ENCODE data around the gene PSIP1. TPM values are rescaled to one million over a fixed set of nuclear protein-coding genes. Genes with fewer than 3 reads are reported as not detected.

Gene PSIP1
- total RNA-seq, 2 donors from 2014 or later: 226 to 257 TPM

DNA sequence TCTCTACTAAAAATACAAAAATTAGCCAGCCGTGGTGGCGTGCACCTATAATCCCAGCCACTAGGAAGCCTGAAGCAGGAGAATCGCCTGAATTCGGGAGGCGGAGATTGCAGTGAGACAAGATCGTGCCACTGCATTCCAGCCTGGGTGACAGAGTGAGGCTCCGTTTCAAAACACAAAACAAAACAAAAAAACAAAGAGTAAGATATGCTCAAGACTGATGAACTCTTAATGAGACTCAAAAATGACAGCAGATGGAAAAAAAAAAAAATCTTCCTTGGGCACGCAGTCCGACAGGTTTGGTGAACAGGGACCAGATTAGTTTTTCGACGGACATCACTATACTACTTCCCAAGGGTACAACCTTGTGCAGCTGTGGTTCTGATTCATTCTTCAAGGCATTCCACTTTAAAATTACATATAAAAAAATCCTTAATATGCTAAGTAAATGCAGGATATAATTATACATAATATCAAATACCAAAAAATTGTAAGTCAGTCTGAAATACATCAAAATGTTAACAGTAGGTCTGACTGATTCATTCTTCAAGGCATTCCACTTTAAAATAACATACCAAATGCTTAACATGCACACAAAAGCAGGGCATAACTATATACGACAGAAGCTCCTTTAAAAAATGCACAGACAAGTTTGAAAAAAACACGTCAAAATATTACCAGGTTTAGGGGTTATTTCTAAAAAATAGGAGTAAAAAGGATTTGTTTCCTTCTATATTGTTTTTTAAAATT is 12.3 kb downstream of the PSIP1 start:
- no peak overlapping the region for H3K4me3 Mint-ChIP-seq
- Histone ChIP-seq H3K9me3 (ENCODE audit: control insufficient read depth, low read length) (peaks cover 25% of the 10 kb centered on the region), H3K27ac (ENCODE audit: low read depth, low read length) (no peak overlapping the region), H3K9ac (ENCODE audit: extremely low read depth, low read length, poor library complexity, severe bottlenecking) (no peak overlapping the region), H3K27me3 (ENCODE audit: control insufficient read depth, insufficient read depth, low read length, poor library complexity, severe bottlenecking) (no peaks in the 10 kb centered on the region), H3K4me3 (ENCODE audit: low read length) (no peak overlapping the region), H3K4me1 (ENCODE audit: control insufficient read depth, insufficient read depth, low read length) (peaks cover 3% of the 10 kb centered on the region), H3K36me3 (ENCODE audit: control insufficient read depth, insufficient read depth, low read length) (peaks cover 93% of the 10 kb centered on the region)
- peaks cover 9% of the 10 kb centered on the region for H3K9me3 Mint-ChIP-seq
- TF ChIP-seq, protein P1, sequence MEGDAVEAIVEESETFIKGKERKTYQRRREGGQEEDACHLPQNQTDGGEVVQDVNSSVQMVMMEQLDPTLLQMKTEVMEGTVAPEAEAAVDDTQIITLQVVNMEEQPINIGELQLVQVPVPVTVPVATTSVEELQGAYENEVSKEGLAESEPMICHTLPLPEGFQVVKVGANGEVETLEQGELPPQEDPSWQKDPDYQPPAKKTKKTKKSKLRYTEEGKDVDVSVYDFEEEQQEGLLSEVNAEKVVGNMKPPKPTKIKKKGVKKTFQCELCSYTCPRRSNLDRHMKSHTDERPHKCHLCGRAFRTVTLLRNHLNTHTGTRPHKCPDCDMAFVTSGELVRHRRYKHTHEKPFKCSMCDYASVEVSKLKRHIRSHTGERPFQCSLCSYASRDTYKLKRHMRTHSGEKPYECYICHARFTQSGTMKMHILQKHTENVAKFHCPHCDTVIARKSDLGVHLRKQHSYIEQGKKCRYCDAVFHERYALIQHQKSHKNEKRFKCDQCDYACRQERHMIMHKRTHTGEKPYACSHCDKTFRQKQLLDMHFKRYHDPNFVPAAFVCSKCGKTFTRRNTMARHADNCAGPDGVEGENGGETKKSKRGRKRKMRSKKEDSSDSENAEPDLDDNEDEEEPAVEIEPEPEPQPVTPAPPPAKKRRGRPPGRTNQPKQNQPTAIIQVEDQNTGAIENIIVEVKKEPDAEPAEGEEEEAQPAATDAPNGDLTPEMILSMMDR (conservative IDR thresholded peaks at IDR 0.05): no peak
- no peak for DNase-seq
- peaks cover 11% of the 10 kb centered on the region for H3K4me1 Mint-ChIP-seq
- 94 to 98% methylated on average over 6 to 13 of the region's 13 CpGs for WGBS, 2 experiments (ENCODE audit: insufficient coverage in 1 of 2, insufficient read length in 1 of 2)
- no peak overlapping the region for H3K27ac Mint-ChIP-seq
- no peaks in the 10 kb centered on the region for H3K27me3 Mint-ChIP-seq (ENCODE audit: insufficient read depth)
- peaks cover 83% of the 10 kb centered on the region for H3K36me3 Mint-ChIP-seq (ENCODE audit: low read depth)

DNA sequence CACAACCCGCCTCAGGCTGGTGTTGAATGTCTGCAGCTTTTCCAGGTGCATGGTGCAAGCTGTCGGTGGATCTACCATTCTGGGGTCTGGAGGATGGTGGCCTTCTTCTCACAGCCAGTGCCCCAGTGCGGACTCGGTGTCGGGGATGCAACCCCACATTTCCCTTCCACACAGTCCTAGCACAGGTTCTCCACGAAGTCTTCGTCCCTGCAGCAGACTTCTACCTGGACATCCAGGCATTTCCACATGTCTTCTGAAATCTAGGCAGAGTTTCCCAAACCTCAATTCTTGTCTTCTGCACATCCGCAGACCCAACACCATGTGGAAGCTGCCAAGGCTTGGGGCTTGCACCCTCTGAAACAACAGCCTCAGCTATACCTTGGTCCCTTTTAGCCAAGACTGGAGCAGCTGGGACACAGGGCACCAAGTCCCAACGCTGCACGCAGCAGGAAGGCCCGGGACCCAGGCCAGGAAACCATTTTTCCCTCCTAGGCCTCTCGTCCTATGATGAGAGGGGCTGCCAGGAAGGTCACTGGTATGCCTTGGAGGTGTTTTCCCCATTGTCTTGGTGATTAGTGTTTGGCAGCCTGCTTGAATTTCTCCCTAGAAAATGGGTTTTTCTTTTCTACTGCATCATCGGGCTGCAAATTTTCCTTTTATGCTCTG is 18.2 kb downstream of the PSIP1 start:
- Mint-ChIP-seq H3K27me3 (ENCODE audit: insufficient read depth) (no peaks in the 10 kb centered on the region), H3K9me3 (peaks cover 38% of the 10 kb centered on the region), H3K4me3 (no peak overlapping the region), H3K4me1 (no peaks in the 10 kb centered on the region), H3K27ac (no peak overlapping the region), H3K36me3 (ENCODE audit: low read depth) (peaks cover 91% of the 10 kb centered on the region)
- TF ChIP-seq, protein P1 (conservative IDR thresholded peaks at IDR 0.05): no peak
- DNase-seq: no peak
- 96 to 98% methylated on average over 10 to 13 of the region's 13 CpGs for WGBS, 2 experiments (ENCODE audit: insufficient coverage in 1 of 2, insufficient read length in 1 of 2)
- no peak overlapping the region for H3K27ac ChIP-seq (ENCODE audit: low read depth, low read length)
- no peak overlapping the region for H3K9ac ChIP-seq (ENCODE audit: extremely low read depth, low read length, poor library complexity, severe bottlenecking)
- peaks cover 57% of the 10 kb centered on the region for H3K9me3 ChIP-seq (ENCODE audit: control insufficient read depth, low read length)
- H3K4me3 ChIP-seq (ENCODE audit: low read length): peak overlapping the region; percentile 35
- peaks cover 93% of the 10 kb centered on the region for H3K36me3 ChIP-seq (ENCODE audit: control insufficient read depth, insufficient read depth, low read length)
- no peaks in the 10 kb centered on the region for H3K4me1 ChIP-seq (ENCODE audit: control insufficient read depth, insufficient read depth, low read length)
- H3K27me3 ChIP-seq (ENCODE audit: control insufficient read depth, insufficient read depth, low read length, poor library complexity, severe bottlenecking): no peaks in the 10 kb centered on the region

GRCh38 chr9:15491950-15492349 is 18.8 kb downstream of the PSIP1 start:
- peaks cover 38% of the 10 kb centered on the region for H3K9me3 Mint-ChIP-seq
- Histone ChIP-seq H3K27me3 (ENCODE audit: control insufficient read depth, insufficient read depth, low read length, poor library complexity, severe bottlenecking) (no peaks in the 10 kb centered on the region), H3K4me1 (ENCODE audit: control insufficient read depth, insufficient read depth, low read length) (no peaks in the 10 kb centered on the region), H3K9ac (ENCODE audit: extremely low read depth, low read length, poor library complexity, severe bottlenecking) (no peak overlapping the region), H3K4me3 (ENCODE audit: low read length) (peak overlapping the region; percentile 35), H3K9me3 (ENCODE audit: control insufficient read depth, low read length) (peaks cover 57% of the 10 kb centered on the region), H3K36me3 (ENCODE audit: control insufficient read depth, insufficient read depth, low read length) (peaks cover 93% of the 10 kb centered on the region), H3K27ac (ENCODE audit: low read depth, low read length) (no peak overlapping the region)
- H3K27me3 Mint-ChIP-seq (ENCODE audit: insufficient read depth): no peaks in the 10 kb centered on the region
- no peak for DNase-seq
- TF ChIP-seq, protein P1 (conservative IDR thresholded peaks at IDR 0.05): no peak
- H3K36me3 Mint-ChIP-seq (ENCODE audit: low read depth): peaks cover 88% of the 10 kb centered on the region
- 100% methylated on average over 1 of the region's 1 CpG; no CpG with 5 or more reads in 1 of the 2 experiments for WGBS, 2 experiments (ENCODE audit: insufficient coverage in 1 of 2, insufficient read length in 1 of 2)
- no peaks in the 10 kb centered on the region for H3K4me1 Mint-ChIP-seq
- H3K4me3 Mint-ChIP-seq: no peak overlapping the region
- H3K27ac Mint-ChIP-seq: no peak overlapping the region
